Tibial artery (tissue), 4 donors: Measurements from ENCODE around the gene TJP3.

Experiments
- DNase-seq, 2 donors: peaks; one replicate each; pipeline ENCODE4 v3.0.0-alpha.2; 2019
- H3K27ac ChIP-seq, 2 donors: fragments of 200-600 bp; sonication (generic) in 1 of 2; 1 replicate in 1 of 2; 2 replicates in 1 of 2; pipeline ENCODE4 v1.5.1; 2018 to 2019; ENCODE audit warnings: mild to moderate bottlenecking in 1 of 2
- H3K27me3 ChIP-seq, 2 donors: fragments of 200-600 bp; sonication (generic) in 1 of 2; one replicate each; pipeline versions ENCODE4 v1.5.1 to v1.6.0; 2016 to 2019
- H3K36me3 ChIP-seq, 3 donors: fragments of 200-600 bp; sonication (generic) in 2 of 3; one replicate each; pipeline ENCODE4 v1.5.1; 2016 to 2019; ENCODE audit warnings: mild to moderate bottlenecking in 2 of 3
- H3K4me1 ChIP-seq, 4 donors: fragments of 200-600 bp; sonication (generic) in 2 of 4; 1 replicate in 3 of 4; 2 replicates in 1 of 4; pipeline ENCODE4 v1.5.1; 2016 to 2019
- H3K4me3 ChIP-seq, 2 donors: fragments of 200-600 bp; sonication (generic) in 1 of 2; 1 replicate in 1 of 2; 2 replicates in 1 of 2; pipeline ENCODE4 v1.5.1; 2018 to 2019; ENCODE audit warnings: mild to moderate bottlenecking in 2 of 2
- H3K9me3 ChIP-seq, 3 donors: fragments of 200-600 bp; sonication (generic) in 1 of 3; one replicate each; pipeline ENCODE4 v1.5.1; 2016 to 2019
- CTCF ChIP-seq, 2 experiments: fragments of 200-600 bp in 1 of 2; fragments of 450-650 bp in 1 of 2; IDR thresholded peaks; one replicate each; pipeline ENCODE4 v1.5.1; 2017 to 2019; ENCODE audit warnings: antibody characterized with exemption in 2 of 2, mild to moderate bottlenecking in 1 of 2, moderate library complexity in 1 of 2
- intact Hi-C: fragments of 100-400 bp; cut with DNase I; formaldehyde crosslinking; loops from one replicate; pipeline ENCODE4 v1.15.0; 2023; ENCODE audit warnings: low total_unique reads

TJP3 gene

GRCh38 chr19:3667037-3667638, 41.0 kb upstream of the TJP3 start:
- intact Hi-C loops, result no loop called here
- Histone ChIP-seq H3K9me3 (no peaks in the 10 kb centered on the region), H3K27me3 (no peaks in the 10 kb centered on the region), H3K36me3 (peaks cover 28 to 49% (median 44%) of the 10 kb centered on the region in 3 donors), H3K4me1 (peaks cover 4 to 60% (median 51%) of the 10 kb centered on the region in 4 donors), H3K4me3 (no peak overlapping the region), H3K27ac (peak overlapping the region in 1 of 2 donors; percentile 99)
- no peak for TF ChIP-seq CTCF (IDR thresholded peaks at IDR 0.05)
- DNase-seq, result no peak

- H3K4me1 ChIP-seq, result peaks cover 4 to 66% (median 57%) of the 10 kb centered on the region in 4 donors
- H3K4me3 ChIP-seq, result no peak overlapping the region
- H3K9me3 ChIP-seq, result no peaks in the 10 kb centered on the region
- intact Hi-C loops, result no loop called here
- no peak for TF ChIP-seq CTCF (IDR thresholded peaks at IDR 0.05)
- no peaks in the 10 kb centered on the region for H3K27me3 ChIP-seq
- no peak for DNase-seq
- peaks cover 26 to 43% (median 41%) of the 10 kb centered on the region in 3 donors for H3K36me3 ChIP-seq
- peak overlapping the region; percentile 95 to 99 for H3K27ac ChIP-seq
These were observed 40.4 kb upstream of the TJP3 start for GRCh38 chr19:3667766-3668165.

GRCh38 chr19:3668331-3669081, 39.7 kb upstream of the TJP3 start:
- peak overlapping the region; percentile 95 to 99 for H3K27ac ChIP-seq

GRCh38 chr19:3669082-3669946, 38.9 kb upstream of the TJP3 start:
- Histone ChIP-seq H3K27me3 (no peaks in the 10 kb centered on the region), H3K27ac (peak overlapping the region; percentile 95 to 99), H3K9me3 (peaks cover 0 to 5% (median 0%) of the 10 kb centered on the region in 3 donors), H3K36me3 (peaks cover 11 to 39% (median 35%) of the 10 kb centered on the region in 3 donors), H3K4me3 (peak overlapping the region; percentile 26 to 43), H3K4me1 (peaks cover 4 to 67% (median 58%) of the 10 kb centered on the region in 4 donors)
- DNase-seq, result no peak
- intact Hi-C loops, result no loop called here
- no peak for TF ChIP-seq CTCF (IDR thresholded peaks at IDR 0.05)

More at GRCh38 chr19:3668331-3669081, 39.7 kb upstream of the TJP3 start:
- no peak for DNase-seq
- H3K4me3 ChIP-seq, result no peak overlapping the region
- peaks cover 18 to 39% (median 35%) of the 10 kb centered on the region in 3 donors for H3K36me3 ChIP-seq
- no peaks in the 10 kb centered on the region for H3K9me3 ChIP-seq
- no peaks in the 10 kb centered on the region for H3K27me3 ChIP-seq
- peaks cover 4 to 67% (median 58%) of the 10 kb centered on the region in 4 donors for H3K4me1 ChIP-seq
- no peak for TF ChIP-seq CTCF (IDR thresholded peaks at IDR 0.05)
- intact Hi-C loops, result no loop called here
